Measurements from ENCODE around the gene HJV. TPM values are rescaled to one million over a fixed set of nuclear protein-coding genes. Genes with fewer than 3 reads are reported as not detected.

The HJV gene
- total and polyA plus RNA-seq, 2 donors (not counting 1 experiment from before 2014, with no cell fraction given): not detected

GRCh38 chr1:145997016-145997717 lies 24.4 kb downstream of the HJV start:
- H3K9me3 ChIP-seq (ENCODE audit: control insufficient read depth, insufficient read depth, low read depth, low read length): no peaks in the 10 kb centered on the region
- H3K4me1 ChIP-seq (ENCODE audit: control insufficient read depth, extremely low read depth, insufficient read depth, low read length): peaks cover 10% of the 10 kb centered on the region
- H3K27me3 ChIP-seq (ENCODE audit: control insufficient read depth, insufficient read depth, low read length): no peaks in the 10 kb centered on the region
- H3K27ac ChIP-seq (ENCODE audit: insufficient read depth, low read length): peak overlapping the region; percentile 73
- peak overlapping the region; percentile 94 for H3K4me2 ChIP-seq (ENCODE audit: extremely low read depth, insufficient read depth, low read length)
- TF ChIP-seq CTCF (conservative IDR thresholded peaks at IDR 0.05 in 1 of 2, IDR thresholded peaks at IDR 0.05 in 1 of 2; ENCODE audit: low read depth in 1 of 2, low read length in 2 of 2) (no peak), EZH2 (IDR thresholded peaks at IDR 0.05; ENCODE audit: low read length, missing control alignments) (no peak)
- H4K20me1 ChIP-seq (ENCODE audit: control insufficient read depth, extremely low read depth, insufficient read depth, low read length): no peaks in the 10 kb centered on the region
- peak overlapping the region; percentile 59 for H3K9ac ChIP-seq (ENCODE audit: insufficient read depth, low read length)
- H3K36me3 ChIP-seq (ENCODE audit: control insufficient read depth, insufficient read depth, low read length): peaks cover 4% of the 10 kb centered on the region
- peak in 1 of 2 donors; percentile 38 for DNase-seq (ENCODE audit: low read depth in 2 of 2)
- peak overlapping the region; percentile 62 to 79 (median 67) for H3K4me3 ChIP-seq (replicated peaks in 1 of 4; ENCODE audit: control extremely low read depth in 1 of 4, insufficient read depth in 1 of 4, low read depth in 3 of 4, low read length in 4 of 4)
- peaks cover 17% of the 10 kb centered on the region for H3K79me2 ChIP-seq (ENCODE audit: control insufficient read depth, insufficient read depth, low read length)
- peak overlapping the region; percentile 73 for H2AFZ ChIP-seq (ENCODE audit: low read length)

- Histone ChIP-seq H3K27me3 (ENCODE audit: control insufficient read depth, insufficient read depth, low read length) (no peaks in the 10 kb centered on the region), H3K79me2 (ENCODE audit: control insufficient read depth, insufficient read depth, low read length) (peaks cover 17% of the 10 kb centered on the region), H3K36me3 (ENCODE audit: control insufficient read depth, insufficient read depth, low read length) (peaks cover 4% of the 10 kb centered on the region), H3K4me2 (ENCODE audit: extremely low read depth, insufficient read depth, low read length) (peak within 1 kb of the TSS; percentile 94), H3K9me3 (ENCODE audit: control insufficient read depth, insufficient read depth, low read depth, low read length) (no peaks in the 10 kb centered on the region), H3K4me1 (ENCODE audit: control insufficient read depth, extremely low read depth, insufficient read depth, low read length) (peaks cover 10% of the 10 kb centered on the region), H3K9ac (ENCODE audit: insufficient read depth, low read length) (peak within 1 kb of the TSS; percentile 59), H4K20me1 (ENCODE audit: control insufficient read depth, extremely low read depth, insufficient read depth, low read length) (no peaks in the 10 kb centered on the region), H3K27ac (ENCODE audit: insufficient read depth, low read length) (peak within 1 kb of the TSS; percentile 73), H2AFZ (ENCODE audit: low read length) (peak within 1 kb of the TSS; percentile 73), H3K4me3 (replicated peaks in 1 of 4; ENCODE audit: control extremely low read depth in 1 of 4, insufficient read depth in 1 of 4, low read depth in 3 of 4, low read length in 4 of 4) (peak within 1 kb of the TSS; percentile 68 to 98 (median 75))
- TF ChIP-seq EZH2 (IDR thresholded peaks at IDR 0.05; ENCODE audit: low read length, missing control alignments) (no peak), CTCF (conservative IDR thresholded peaks at IDR 0.05 in 1 of 2, IDR thresholded peaks at IDR 0.05 in 1 of 2; ENCODE audit: low read depth in 1 of 2, low read length in 2 of 2) (no peak)
- peak; percentile 97 to 99 for DNase-seq (ENCODE audit: low read depth in 2 of 2)
These were observed 25.0 kb downstream of the HJV start, which contains the start of gene TXNIP for GRCh38 chr1:145996433-145997015. TSS of gene TXNIP (minus strand) at chr1:145996579. CDS start at chr1:145996266, 313 bp downstream.

- peaks cover 4% of the 10 kb centered on the region for H3K36me3 ChIP-seq (ENCODE audit: control insufficient read depth, insufficient read depth, low read length)
- peak overlapping the region; percentile 47 for H3K27ac ChIP-seq (ENCODE audit: insufficient read depth, low read length)
- no peaks in the 10 kb centered on the region for H3K27me3 ChIP-seq (ENCODE audit: control insufficient read depth, insufficient read depth, low read length)
- H4K20me1 ChIP-seq (ENCODE audit: control insufficient read depth, extremely low read depth, insufficient read depth, low read length): no peaks in the 10 kb centered on the region
- peak overlapping the region; percentile 59 for H3K9ac ChIP-seq (ENCODE audit: insufficient read depth, low read length)
- peak overlapping the region; percentile 49 for H3K4me2 ChIP-seq (ENCODE audit: extremely low read depth, insufficient read depth, low read length)
- H3K9me3 ChIP-seq (ENCODE audit: control insufficient read depth, insufficient read depth, low read depth, low read length): no peaks in the 10 kb centered on the region
- DNase-seq (ENCODE audit: low read depth in 2 of 2): no peak
- TF ChIP-seq EZH2 (IDR thresholded peaks at IDR 0.05; ENCODE audit: low read length, missing control alignments): no peak
- TF ChIP-seq CTCF (conservative IDR thresholded peaks at IDR 0.05 in 1 of 2, IDR thresholded peaks at IDR 0.05 in 1 of 2; ENCODE audit: low read depth in 1 of 2, low read length in 2 of 2): no peak
- H2AFZ ChIP-seq (ENCODE audit: low read length): no peak overlapping the region
- peak overlapping the region; percentile 68 to 98 (median 75) for H3K4me3 ChIP-seq (replicated peaks in 1 of 4; ENCODE audit: control extremely low read depth in 1 of 4, insufficient read depth in 1 of 4, low read depth in 3 of 4, low read length in 4 of 4)
- H3K79me2 ChIP-seq (ENCODE audit: control insufficient read depth, insufficient read depth, low read length): peaks cover 17% of the 10 kb centered on the region
- peaks cover 10% of the 10 kb centered on the region for H3K4me1 ChIP-seq (ENCODE audit: control insufficient read depth, extremely low read depth, insufficient read depth, low read length)
These were observed 25.5 kb downstream of the HJV start for GRCh38 chr1:145995964-145996432.
